Measurements from ENCODE around the gene STK32B.

STK32B gene

GRCh38 chr4:5126857-5127256 lies 75.6 kb downstream of the STK32B start:
- DNase-seq = no peak

DNA sequence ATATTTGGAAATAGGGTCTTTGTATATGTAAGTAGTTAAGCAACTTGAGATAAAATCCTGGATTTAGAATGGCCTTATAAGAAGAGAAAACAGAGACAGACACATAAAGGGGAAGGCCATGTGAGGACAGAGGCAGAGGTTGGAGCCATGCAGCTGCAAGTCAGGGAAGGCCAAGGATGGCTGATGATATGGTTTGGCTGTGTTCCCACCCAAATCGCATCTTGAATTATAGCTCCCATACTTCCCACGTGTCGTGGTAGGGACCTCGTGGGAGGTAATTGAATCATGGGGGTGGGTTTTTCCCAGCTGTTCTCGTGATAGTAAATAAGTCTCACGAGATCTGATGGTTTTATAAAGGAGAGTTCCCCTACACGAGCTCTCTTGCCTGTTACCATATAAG lies 76.3 kb downstream of the STK32B start:
- DNase-seq = peak; percentile 25

DNA sequence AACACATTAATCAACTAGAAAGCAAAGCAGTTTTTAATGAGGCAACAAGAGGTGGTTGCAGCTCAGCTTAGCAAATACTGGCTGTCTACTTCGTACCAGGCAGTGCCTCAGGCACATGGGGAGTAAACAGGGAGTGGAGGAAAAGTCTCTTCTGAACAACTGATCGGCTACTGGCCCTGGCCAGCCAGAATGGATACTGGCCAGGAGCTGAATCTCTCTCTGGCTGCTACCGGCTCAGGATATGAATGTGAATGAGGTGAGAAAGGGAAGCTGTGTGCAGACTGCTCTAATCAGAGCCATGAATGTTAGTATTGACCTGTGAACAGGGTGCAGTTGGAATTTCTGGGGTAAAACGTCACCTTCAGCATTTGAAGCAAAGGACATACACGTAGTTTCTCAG lies 77.3 kb downstream of the STK32B start:
- peak; percentile 1 for DNase-seq

DNA sequence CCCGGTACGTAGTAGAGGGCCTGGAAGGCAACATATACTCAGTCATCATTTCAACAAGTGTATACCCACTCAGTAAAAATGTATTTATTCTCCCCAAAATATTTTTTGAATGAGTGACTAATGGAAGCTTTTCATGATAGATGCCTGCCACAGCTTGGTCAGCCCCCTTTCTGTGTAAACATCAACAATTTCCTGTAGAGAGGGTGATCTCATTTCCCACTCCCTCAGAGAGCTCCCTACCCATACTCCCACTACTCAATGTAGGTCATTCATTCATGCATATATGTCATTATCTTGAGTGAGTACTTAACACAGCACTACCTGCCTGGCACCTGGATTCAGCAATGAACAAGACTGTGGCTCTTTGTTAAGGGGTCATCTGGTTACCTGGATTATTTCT lies 81.9 kb downstream of the STK32B start:
- DNase-seq = no peak

DNA sequence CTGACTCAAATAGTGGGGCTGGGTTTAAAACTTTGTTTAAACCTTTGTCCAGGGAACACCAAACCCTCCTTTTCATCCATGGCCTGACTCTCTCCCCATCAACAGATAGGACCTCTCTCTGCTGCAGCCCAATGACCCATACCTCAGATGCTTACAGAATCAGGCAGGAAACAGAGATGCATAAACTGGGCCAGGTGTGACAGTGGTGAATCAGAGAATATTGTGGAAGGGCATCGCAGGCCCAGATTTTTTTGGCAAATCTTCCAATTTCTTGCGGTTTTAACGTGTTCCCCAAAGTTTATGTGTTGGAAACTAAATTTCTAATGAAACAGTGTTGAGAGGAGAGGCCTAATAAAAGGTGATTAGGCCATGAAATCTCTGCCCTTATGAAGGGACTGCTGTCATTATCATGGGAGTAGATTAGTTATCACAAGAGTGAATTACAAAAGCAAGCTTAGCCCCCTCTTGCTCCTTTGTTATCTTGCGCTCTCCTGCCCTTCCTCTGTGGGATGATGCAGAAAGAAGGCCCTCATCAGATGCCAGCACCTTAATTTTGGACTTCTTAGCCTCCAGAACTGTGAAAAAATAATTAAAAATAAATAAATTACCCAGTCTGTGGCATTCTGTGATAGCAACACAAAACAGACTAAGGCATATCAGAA lies 82.8 kb downstream of the STK32B start:
- DNase-seq = no peak

GRCh38 chr4:5134620-5135019 lies 83.3 kb downstream of the STK32B start:
- no peak for DNase-seq

GRCh38 chr4:5137226-5137625 lies 85.9 kb downstream of the STK32B start:
- no peak for DNase-seq

DNA sequence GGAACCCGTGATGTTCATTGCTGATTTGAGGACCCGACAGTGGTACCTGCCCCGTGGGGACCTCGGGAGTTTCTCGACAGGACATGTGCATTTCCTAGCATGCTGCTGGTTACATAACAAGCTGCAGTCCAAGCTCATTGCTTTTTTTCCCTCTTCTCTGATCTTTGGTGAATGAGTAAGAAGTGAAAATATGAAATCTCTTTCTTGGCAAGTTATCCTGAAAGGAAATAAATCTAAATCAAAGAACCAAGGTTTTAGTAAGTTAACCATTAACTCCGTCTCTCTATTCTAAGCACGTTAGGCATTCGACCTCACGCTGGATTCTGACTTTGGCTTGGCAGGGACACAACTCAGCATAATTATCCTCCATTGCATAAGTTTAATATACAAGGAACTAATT lies 86.6 kb downstream of the STK32B start:
- DNase-seq = no peak

- no peak for DNase-seq
These were observed 87.1 kb downstream of the STK32B start for GRCh38 chr4:5138389-5138788.

DNA sequence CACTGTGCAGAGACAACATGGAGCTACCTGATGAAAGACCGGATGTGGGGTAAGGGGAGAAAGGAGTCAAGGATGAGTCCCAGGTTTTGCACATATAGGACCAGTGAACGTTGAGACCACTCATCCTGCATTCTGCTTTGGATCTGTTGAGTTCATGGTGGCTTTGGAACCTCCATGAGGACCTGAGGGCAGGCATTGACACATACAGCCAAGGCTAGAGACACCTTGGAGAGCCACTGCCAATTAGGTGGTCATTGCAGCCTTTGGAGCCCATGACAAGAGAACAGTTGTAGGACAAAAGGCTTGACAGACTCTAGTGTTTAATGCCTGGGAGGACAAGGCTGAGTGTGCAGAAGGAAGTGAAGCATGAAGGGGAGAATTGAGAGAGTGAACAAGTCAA lies 87.9 kb downstream of the STK32B start:
- DNase-seq = no peak

- no peak for DNase-seq
These were observed 90.5 kb downstream of the STK32B start for GRCh38 chr4:5141802-5142201.

DNA sequence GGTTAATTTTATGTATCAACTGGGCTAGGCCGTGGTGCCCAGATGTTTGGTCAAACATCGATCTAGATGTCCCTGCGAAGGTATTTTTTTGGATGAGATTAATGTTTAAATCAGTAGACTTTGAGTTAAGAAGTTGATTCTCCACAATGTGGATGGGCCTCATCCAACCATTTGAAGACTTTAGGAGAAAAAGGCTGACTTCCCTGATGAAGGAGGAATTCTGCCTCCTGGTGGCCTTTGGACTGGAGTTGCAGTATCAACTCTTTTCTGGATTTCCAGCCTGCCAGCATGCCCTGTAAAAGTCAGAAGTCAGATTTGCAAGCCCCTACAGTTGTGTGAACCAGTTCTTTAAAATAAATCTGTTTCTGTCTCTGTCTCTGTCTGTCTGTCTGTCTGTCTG lies 91.4 kb downstream of the STK32B start:
- DNase-seq = no peak

DNA sequence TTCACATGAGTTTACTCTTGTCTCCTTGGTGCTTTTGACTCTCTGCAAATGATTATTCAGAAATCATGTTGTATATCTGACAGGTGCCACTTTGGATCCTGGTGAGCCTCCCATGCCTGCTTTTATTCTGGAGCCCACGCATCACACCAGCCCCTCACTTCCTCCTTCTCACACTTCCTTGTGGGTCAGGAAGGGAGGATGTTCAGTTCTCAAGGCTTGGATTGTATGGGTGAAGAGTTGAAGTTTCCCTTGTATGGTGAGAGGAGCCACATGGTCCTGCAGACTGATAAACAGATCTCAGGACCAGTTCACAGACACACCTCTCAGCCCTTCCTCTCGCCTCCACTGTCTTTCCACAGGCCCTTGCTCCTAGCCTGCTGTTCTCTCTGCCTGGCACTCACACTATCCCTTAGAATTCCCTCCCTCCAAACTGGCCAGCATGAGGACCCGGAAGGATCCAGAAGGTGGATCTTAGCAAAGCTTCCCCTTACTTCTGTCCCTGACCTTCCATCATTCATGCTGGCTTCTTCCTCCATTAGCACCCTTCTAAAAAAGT lies 92.1 kb downstream of the STK32B start:
- no peak for DNase-seq

- DNase-seq = no peak
These were observed 92.7 kb downstream of the STK32B start for GRCh38 chr4:5143940-5144339.

GRCh38 chr4:5144384-5144783 lies 93.1 kb downstream of the STK32B start:
- DNase-seq = no peak

DNA sequence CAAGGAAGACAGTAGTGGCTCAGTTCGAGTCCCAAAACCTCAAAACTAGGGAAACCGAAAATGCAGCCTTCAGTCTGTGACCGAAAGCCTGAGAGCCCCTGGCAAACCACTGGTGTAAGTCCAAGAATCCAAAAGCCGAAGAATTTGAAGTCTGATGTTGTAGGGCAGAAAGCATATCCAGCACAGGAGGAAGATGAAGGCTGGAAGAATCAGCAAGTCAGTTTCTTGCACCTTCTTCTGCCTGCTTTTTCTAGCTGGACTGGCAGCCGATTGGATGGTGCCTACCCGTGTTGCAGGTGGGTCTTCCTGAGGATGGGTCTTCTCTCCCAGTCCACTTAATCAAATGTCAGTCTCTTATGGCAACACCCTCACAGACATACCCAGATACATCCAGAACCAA lies 95.0 kb downstream of the STK32B start:
- no peak for DNase-seq

DNA sequence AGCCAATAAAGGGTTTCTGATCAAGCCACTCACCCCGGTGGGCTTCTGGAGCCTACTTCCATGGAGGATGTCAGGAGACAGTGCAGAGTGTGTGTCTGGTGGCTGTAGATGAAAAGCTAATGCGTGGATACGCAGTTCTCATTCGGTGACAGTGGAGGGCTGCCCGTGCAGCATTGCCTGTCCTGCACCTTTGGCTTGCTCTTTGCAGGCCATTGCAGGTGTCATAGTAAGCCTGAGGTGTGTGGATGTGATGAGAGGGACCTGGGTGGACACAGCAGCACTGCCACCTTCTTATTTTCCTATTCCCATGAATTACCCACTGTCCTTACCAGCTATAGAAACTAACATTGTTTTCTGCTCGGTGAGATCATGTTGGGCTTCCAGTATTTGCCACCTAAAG lies 101.2 kb downstream of the STK32B start:
- no peak for DNase-seq

- no peak for DNase-seq
These were observed 105.4 kb downstream of the STK32B start for GRCh38 chr4:5156682-5157081.

- DNase-seq = no peak
These were observed 106.8 kb downstream of the STK32B start for GRCh38 chr4:5157791-5158770.

DNA sequence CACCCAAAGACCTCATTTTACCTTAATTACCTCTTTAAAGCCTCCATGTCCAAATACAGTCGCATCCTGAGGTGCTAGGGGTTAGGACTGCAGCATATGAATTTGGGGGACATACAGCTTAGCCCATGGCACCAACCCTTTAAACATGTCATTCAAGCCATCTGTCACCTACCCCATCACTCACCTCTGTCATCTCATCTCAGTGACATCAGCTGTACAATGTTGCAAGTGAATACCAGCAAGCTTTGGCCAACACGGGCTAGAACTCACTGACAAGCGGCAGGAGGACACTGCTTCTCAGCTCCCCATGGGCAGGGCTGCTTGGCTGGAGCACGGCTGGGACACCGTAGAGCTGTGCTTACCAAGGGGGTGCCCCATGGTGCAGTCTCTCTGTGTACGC lies 107.5 kb downstream of the STK32B start:
- DNase-seq = no peak

DNA sequence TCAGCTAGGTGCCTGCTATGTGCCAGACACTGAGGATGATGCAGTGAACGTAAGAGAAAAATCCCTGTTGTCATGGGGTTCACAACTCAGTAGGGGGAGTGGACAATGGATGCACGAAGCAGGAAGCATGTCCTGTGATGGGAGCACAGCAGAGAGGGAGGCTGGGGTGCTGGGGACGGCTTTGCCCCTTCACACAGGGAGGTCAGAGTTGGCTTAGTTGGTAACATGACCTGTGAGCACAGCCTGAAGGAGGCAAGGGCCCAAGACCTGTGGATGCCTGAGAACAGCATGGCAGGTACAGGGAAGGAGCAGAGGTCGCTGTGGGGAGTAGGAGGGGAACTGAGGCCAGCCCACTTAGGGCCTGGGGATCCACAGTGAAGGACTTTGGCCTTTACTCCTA lies 109.4 kb downstream of the STK32B start:
- no peak for DNase-seq

DNA sequence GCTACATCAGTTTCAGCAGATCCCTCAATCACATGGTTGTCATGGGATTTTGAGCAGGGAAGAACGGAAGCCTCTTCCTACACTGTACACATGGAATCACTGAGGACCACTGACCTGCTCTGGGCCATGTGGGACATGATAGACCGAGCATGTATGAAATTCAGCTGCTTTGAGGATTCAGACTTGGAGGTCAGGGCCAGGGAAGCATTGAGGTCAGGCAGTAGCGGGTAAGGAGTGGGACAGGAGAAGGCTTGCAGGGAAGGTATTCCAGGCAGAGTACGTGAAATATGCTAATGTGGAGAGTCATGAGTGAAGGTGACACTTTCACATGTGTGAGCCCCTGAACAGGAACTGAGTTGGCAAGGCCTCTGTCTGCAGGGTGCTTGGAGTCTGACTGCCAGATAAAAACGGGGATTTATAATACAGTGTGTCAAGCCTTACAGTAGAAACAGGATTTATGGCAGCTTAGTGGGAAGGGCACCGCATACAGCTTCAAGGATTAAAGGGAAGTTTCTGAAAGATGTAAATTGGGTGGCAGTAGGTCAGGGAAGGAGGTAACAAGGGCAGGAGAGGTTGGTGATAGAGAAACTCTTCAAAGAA lies 111.7 kb downstream of the STK32B start:
- DNase-seq = no peak

GRCh38 chr4:5164221-5164912 lies 113.1 kb downstream of the STK32B start:
- DNase-seq = no peak

All from DMS79 treated with DMSO at 0.1 percent for 48 hours (cell line).